HG02981 (cell line): ENCODE results near the gene GPR37L1.
"Not testable (repeated sequence)": the region's sequence is repeated elsewhere in the genome, so short reads cannot be mapped to it uniquely, and the experiment has no call there.

Experiments
- ATAC-seq: cut with Tn5 transposase; IDR thresholded peaks from one replicate; pipeline ENCODE4 v1.9.1; 2021; ENCODE audit warnings: mild to moderate bottlenecking, moderate library complexity; ENCODE audit not compliant: unreplicated experiment

Gene GPR37L1

DNA sequence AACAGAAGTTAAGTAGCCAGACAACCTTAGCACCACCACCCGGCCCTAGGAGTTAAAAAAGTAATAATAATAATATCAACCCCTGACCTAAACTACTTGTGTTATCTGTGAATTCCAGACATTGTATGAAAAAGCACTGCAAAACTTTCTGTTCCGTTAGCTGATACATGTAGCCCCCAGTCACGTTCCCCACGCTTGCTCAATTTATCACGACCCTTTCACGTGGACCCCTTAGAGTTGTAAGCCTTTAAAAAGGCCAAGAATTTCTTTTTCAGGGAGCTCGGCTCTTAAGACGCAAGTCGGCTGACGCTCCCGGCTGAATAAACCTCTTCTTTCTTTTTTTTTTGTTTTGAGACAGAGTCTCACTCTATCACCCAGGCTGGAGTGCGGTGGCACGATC, 44.3 kb downstream of the GPR37L1 start:
- not testable (repeated sequence) for ATAC-seq

DNA sequence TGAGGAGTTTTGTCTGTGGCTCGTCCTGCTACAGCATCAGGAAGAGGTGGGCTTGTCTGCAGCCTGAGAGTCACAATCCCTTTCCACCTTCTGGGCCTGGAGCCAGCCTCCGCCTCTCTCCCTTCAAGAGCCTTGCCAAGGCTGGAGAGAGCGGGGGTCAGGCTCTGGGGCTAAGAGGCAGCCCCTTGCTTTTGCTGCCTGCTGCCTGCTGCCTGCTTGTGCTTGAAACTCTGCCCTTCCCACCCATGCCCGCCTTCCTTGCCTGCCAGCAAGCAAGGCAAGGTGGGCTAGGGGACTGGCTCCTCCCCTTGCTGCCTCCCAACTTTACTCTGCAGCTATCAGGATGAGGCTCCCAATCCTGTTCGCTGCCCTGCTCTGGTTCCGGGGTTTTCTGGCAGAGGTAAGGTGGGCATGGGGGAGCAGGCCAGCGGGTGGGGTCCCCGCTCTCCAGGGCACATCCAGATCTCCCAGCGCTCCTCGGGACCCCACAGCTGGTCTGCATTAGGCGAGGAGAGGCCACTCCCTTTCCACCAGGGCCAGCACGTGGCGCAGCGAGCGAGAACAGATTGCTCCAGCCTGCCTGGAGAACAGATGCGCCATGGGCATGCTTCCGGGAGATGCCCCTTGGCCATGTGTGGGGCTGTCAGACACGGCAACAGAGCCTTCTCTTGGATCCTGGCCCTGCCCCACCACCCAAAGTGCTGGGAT, 45.1 kb downstream of the GPR37L1 start:
- ATAC-seq, result no peak

DNA sequence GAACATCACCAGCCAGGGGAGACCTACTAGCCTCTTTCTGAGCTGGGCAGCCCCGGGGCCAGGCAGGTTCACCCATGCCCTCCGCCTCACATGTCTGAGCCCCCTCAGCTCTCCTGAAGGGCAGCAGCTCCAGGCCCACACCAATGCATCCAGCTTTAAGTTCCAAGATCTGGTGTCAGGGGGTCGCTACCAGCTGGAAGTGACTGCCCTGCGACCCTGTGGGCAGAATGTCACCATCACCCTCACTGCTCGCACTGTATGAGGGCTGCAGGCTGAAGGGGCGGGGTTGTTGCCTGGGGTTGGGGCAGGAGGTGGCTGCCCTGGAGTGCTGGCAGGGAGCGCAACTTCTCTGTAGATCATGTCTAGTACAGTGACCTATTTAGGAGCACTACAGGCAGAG, 46.1 kb downstream of the GPR37L1 start:
- ATAC-seq, result no peak

DNA sequence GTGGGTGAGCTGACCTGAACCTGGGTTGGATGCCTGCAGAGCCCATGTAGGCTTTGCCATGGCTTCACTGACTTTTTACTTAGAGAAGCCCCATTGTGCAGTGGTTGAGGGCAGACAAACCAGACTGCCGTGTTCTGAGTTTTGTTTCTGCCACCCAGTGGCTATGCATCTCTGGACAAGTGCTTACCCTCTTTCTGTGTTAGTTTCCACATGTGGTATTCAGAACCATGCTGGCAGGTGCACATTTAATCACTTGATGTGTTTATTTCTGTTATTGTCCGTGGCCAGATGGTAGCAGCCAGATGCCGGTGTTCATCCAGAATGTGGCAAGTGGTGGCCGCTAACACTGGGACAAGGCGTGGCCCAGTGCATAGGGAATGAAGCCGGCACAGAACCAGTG, 48.0 kb downstream of the GPR37L1 start:
- ATAC-seq, result no peak

DNA sequence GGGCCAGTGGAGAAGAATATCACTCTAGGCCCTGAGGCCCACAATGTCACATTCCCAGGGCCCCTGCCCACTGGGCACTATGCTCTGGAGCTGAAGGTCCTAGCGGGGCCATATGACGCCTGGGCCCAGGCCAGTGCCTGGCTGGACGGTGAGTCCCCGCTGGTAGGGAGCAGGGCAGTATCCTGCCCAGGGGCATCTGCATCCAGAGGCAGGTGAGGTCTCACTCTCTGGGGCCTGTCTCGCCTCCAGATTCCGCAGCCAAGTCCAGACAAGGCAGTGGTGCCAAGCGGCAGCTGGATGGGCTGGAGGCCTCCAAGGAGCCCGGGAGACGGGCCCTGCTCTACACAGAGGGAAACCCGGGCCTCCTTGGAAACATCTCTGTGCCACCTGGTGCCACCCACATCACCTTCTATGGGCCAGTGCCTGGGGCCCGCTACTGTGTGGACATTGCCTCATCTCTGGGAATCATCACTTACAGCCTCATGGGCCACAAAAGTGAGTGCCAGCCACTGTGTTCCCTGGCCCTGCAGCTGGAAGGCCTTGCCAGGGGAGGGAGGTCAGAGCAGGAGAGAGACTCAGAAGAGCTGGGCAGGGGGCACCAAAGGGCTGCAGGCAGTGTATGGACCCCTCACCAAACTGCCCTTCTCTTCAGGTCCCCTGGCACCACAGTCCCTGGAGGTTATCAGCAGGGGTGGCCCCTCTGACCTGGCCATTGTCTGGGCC, 48.7 kb downstream of the GPR37L1 start:
- ATAC-seq, result no peak

DNA sequence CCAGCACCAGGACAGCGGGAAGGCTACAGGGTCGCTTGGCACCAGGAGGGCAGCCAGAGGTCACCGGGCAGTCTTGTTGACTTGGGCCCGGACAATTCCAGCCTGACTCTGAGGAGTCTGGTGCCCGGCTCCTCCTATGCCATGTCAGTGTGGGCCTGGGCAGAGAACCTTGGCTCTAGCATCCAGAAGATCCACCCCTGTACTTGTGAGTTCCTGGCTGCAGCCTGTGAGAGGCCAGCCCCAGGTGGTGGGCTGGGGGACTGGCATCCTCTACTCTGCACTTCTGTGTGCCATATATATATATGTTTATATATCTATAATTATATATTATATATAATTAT, 49.3 kb downstream of the GPR37L1 start:
- no peak for ATAC-seq

DNA sequence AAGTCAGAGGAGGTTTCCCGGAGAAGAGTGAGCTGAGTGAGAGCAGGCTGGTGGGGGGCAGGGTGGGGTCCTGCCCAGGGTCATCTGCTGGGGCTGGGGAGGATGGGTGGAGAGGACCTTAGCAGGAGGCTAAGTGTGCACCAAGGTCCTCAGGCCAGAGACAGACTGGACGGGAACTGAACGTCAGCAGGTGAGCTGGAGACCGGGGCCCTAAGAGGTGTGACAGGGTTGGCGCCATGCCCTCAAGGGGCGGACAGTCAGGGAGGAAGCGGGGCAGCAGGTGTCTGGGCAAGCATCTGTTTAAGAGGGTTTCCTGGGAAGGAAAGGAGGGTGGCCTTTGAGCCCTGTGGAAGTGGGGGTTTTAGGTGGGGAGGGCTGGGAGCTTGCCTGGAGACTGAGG, 51.3 kb downstream of the GPR37L1 start:
- ATAC-seq, result no peak

DNA sequence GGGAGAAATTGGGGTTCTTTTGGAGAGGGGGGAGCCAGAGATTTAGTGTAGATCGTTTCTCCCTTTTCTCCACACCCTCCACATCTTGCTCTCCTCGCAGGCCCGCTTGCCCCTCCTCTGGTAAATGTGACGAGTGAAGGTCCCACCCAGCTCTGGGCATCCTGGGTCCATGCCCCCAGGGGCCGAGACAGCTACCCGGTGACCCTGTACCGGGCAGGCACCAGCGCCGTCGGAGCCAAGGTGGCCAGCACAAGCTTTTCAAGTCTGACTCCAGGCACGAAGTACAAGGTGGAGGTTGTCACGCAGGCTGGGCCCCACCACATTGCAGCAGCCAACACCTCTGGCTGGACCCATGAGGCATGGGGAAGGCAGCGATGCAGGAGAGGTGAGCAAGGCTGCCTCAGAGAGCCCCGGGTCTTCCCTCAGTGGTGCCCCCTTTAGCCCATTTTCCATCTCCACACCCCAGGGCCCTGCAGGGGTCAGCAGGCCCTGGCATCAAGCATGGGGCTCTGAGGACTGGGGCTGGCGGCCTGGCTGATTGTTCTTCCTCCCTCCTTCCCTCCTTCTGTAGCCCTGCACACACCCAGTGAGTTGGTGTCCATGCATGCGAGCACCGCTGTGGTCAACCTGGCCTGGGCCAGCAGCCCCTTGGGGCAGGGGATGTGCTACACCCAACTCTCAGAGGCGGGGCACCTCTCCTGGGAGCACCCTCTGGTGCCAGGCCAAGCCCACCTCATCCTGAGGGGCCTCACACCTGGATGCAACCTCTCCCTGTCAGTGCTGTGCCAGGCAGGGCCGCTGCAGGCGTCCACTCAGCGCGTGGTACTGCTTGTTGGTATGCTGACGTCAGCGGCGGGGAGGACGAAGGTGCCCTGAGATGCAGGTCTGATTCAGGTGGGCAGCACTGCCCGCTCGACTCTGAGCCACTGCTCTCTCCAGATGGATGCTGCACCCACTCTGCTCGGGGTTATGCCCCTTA, 54.5 kb downstream of the GPR37L1 start:
- no peak for ATAC-seq

DNA sequence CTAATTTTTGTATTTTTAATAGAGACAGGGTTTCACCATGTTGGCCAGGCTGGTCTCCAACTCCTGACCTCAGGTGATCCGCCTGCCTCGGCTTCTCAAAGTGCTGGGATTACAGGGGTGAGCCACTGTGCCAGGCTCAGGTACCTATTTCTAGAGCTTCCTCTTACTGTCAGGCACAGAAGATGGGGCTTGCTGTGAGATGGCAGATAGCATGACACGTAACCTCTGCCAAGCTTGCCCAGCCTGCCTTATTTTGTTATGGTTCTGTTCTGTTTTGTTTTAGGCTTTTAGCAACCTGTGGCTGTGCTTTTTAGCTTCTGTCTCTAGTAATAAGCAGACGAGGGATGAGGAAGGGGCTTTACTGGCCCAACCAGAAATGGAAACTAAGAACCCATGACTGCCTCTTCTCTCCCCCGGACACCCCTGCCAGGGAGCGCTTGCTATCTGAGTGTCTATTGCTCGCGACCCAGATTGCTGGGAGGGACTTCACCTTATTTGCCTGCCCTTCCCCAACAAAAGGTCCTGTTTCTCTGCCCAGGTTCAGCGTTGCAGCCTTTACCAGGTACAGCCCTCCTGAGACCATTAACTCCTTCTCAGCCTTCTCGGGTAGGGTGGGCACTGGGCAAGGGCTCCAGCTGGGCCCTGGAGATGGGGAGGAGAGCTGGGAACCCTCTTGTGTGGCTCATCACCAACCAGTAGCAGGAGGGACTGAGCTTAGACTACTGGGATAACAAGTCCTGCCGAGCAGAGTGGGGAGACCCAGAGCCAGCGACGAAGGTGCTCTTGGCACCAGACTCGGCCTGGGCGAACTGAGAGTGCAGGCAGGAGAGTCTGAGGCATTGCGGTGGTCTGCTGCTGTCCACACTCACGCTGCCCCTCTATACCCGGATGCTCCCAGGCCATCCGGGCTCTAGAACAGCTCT, 57.4 kb downstream of the GPR37L1 start:
- ATAC-seq, result no peak

DNA sequence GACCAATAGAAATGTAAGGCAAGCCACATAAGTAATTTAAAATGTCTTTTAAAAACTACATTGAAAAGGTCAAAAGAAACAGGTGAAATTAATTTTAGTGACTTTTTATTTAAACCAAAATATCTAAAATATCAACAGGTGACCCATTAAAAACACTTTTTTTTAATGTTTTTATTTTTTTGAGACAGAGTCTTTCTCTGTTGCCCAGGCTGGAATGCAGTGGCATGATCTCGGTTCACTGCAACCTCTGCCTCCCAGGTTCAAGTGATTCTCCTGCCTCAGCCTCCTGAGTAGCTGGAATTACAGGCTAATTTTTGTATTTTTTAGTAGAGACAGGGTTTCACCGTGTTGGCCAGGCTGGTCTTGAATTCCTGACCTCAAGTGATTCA, 58.0 kb downstream of the GPR37L1 start:
- ATAC-seq, result not testable (repeated sequence)

DNA sequence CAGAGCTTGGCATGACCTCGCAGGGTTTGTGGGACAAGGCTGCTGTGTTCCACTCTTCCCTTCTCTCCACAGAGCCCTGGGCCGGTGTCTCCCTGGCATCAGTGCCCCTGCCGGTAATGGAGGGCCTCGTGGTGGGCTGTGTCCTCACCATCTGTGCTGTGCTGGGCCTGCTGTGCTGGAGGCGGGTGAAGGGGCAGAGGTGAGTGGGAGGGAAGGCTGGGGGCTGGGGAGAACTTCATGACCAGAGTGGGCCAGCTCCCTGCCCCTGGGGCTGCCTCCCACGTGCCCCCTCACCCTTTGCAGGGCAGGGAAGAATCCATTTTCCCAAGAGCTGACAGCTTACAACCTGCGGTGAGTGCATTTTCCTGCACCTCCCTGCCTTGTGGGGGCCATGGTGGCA, 58.9 kb downstream of the GPR37L1 start:
- ATAC-seq, result no peak

DNA sequence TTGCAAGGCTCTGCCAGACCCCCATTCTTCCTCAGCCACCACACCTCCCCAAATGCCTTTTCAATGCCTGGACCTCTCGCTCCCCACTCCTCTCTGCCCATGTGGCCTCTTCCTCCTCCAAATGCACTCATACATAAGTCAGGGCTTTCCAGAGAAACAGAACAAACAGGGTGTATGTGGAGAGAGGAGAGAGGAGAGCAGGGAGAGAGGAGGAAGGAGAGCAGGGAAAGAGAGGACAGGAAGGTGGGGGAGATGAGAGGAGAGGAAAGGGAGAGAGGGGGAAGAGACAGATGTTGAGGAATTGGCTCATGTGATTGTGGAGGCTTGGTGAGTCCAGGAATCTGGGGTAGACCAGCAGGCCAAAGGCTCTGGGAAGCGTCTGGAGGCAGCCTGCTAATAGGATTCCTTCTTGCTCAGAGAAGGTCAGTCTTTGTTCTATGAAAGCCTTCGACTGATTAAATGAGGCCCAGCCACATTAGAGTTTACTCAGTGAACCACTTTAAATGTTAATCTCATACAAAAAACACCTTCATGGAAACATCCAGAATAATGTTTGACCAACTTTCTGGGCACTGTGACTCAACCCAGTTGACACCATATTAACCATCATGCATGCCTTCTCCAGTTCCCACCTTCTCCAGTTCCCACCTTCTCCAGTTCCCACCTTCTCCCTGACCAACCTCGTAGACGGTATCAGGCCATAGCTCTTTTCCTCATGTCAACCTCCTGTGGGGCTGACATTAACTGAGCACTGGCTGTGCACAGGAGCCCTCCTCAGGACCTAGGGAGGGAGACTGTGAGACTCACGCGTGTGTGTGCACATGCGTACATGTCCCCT, 59.5 kb downstream of the GPR37L1 start:
- ATAC-seq, result no peak
